ENCODE data around the gene TCIRG1. TPM values are rescaled to one million over a fixed set of nuclear protein-coding genes. Genes with fewer than 3 reads are reported as not detected.

The TCIRG1 gene
- total and polyA plus RNA-seq, 2 of the 13 experiments (the other 11 are each of a cell fraction or from before 2014, with no cell fraction given): 48.0 to 69.6 TPM

GRCh38 chr11:68099057-68099456 lies 60.2 kb downstream of the TCIRG1 start:
- H3K36me3 ChIP-seq (replicated peaks in 1 of 2; ENCODE audit: control insufficient read depth in 1 of 2, insufficient read depth in 2 of 2, low read length in 2 of 2): peaks cover 6 to 27% of the 10 kb centered on the region in 2 experiments
- H3K27ac ChIP-seq (ENCODE audit: extremely low read length, insufficient read depth, low read length): peak overlapping the region; percentile 94
- H3K4me2 ChIP-seq (ENCODE audit: low read depth, low read length): peak overlapping the region; percentile 72
- FAIRE-seq: no peak
- peaks cover 79% of the 10 kb centered on the region for H3K4me1 ChIP-seq (ENCODE audit: insufficient read depth, low read length)
- H3K79me2 ChIP-seq (ENCODE audit: insufficient read depth, low read length): peaks cover 86% of the 10 kb centered on the region
- peaks cover 7% of the 10 kb centered on the region for H4K20me1 ChIP-seq (ENCODE audit: insufficient read depth, low read length)
- H3K9me3 ChIP-seq (ENCODE audit: low read length): no peaks in the 10 kb centered on the region
- no TSS peak for BruUV-seq (replicated peaks)
- DNase-seq (ENCODE audit: low spot score): no peak
- ChIA-PET CTCF (ENCODE audit: low intra/inter-chr PET ratio, low total read pairs) (no interaction called here), POLR2A (interaction anchor here (0.9 to 2.9 kb wide), 17 partner anchors 10 to 199 kb away, joined by 3 to 21 read pairs (median 6); partner anchors contain the start of genes ALDH3B1, C11orf24, CHKA and TCIRG1)
- in situ Hi-C loops (cut with HindIII; ENCODE audit: extremely low pct_ligation_motif_present, low pct_unique_long_range_greater_than_20kb): no loop called here
- peak overlapping the region; percentile 12 to 50 (median 22); a peak in 3 of 6 replicates for H3K4me3 ChIP-seq (replicated peaks in 1 of 3; ENCODE audit: insufficient read depth in 1 of 3, low read depth in 2 of 3, low read length in 3 of 3)
- no peak overlapping the region for H2AFZ ChIP-seq (ENCODE audit: low read length)
- ATAC-seq: peak; percentile 24
- intact Hi-C loops (cut with micrococcal nuclease; ENCODE audit: unreplicated experiment): loop anchor here (1.0 kb wide), 1 partner anchor 22 kb away; the partner anchor contains the start of gene CHKA
- no peaks in the 10 kb centered on the region for H3K27me3 ChIP-seq (ENCODE audit: control insufficient read depth in 1 of 2, insufficient read depth in 2 of 2, low read length in 2 of 2)
- peak overlapping the region; percentile 74 for H3K9ac ChIP-seq (ENCODE audit: insufficient read depth, low read depth, low read length)
- TF ChIP-seq NR2F2 (IDR thresholded peaks at IDR 0.05; ENCODE audit: borderline replicate concordance, low read depth) (no peak), ZBTB14 (CRISPR knock-in tag; IDR thresholded peaks at IDR 0.05) (no peak), SMAD1 (CRISPR knock-in tag; IDR thresholded peaks at IDR 0.05; ENCODE audit: borderline replicate concordance, low read depth) (no peak), PRDM4 (CRISPR knock-in tag; IDR thresholded peaks at IDR 0.05; ENCODE audit: borderline replicate concordance) (no peak), ATF7 (IDR thresholded peaks at IDR 0.05) (no peak), ATF7 (CRISPR knock-in tag; IDR thresholded peaks at IDR 0.05) (no peak), AHR (CRISPR knock-in tag; IDR thresholded peaks at IDR 0.05) (no peak), AGO2 (optimal IDR thresholded peaks at IDR 0.05; ENCODE audit: low read depth, low read length) (no peak), ZNF747 (CRISPR knock-in tag; IDR thresholded peaks at IDR 0.05; ENCODE audit: borderline replicate concordance) (no peak), ZNF784 (CRISPR knock-in tag; IDR thresholded peaks at IDR 0.05; ENCODE audit: borderline replicate concordance) (no peak), SNAPC5 (CRISPR knock-in tag; IDR thresholded peaks at IDR 0.05; ENCODE audit: borderline replicate concordance) (no peak), BCLAF1 (IDR thresholded peaks at IDR 0.05) (no peak), CREM (IDR thresholded peaks at IDR 0.05) (no peak), CREM (CRISPR knock-in tag; IDR thresholded peaks at IDR 0.05) (no peak)

Data from HepG2 (cell line).